NT2/D1 (cell line): ENCODE data around the gene HJURP.

Source experiments
- SUZ12 ChIP-seq: IDR thresholded peaks from 2 replicates; pipeline ENCODE4 v1.6.1; 2011; ENCODE audit not compliant: insufficient read length, insufficient read depth; ENCODE audit errors: extremely low read depth
- YY1 ChIP-seq: IDR thresholded peaks from 2 replicates; pipeline ENCODE4 v1.6.1; 2011; ENCODE audit not compliant: insufficient read length, insufficient read depth

DNA sequence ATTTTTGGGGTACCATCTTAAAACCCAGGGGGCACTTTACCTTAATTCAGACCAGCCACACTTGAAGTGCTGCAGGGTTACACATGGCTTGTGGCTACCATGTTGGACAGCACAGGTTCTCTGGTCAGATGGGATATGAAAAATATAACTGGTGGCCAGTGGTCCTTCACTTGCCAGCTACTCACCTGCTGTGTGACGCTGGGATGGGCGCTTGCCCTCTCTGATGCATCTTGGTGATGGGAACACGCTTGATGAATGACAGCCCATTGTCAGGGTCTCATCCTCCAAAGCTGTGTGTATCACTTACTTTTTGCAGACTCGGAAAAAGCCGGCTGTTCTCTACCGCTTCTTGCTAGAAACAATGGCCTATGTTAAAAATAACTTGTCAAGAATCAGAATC, 22.5 kb downstream of the HJURP start:
- no peak for TF ChIP-seq YY1
- TF ChIP-seq SUZ12: no peak
